ENCODE results near the gene DAP.

The DAP gene

DNA sequence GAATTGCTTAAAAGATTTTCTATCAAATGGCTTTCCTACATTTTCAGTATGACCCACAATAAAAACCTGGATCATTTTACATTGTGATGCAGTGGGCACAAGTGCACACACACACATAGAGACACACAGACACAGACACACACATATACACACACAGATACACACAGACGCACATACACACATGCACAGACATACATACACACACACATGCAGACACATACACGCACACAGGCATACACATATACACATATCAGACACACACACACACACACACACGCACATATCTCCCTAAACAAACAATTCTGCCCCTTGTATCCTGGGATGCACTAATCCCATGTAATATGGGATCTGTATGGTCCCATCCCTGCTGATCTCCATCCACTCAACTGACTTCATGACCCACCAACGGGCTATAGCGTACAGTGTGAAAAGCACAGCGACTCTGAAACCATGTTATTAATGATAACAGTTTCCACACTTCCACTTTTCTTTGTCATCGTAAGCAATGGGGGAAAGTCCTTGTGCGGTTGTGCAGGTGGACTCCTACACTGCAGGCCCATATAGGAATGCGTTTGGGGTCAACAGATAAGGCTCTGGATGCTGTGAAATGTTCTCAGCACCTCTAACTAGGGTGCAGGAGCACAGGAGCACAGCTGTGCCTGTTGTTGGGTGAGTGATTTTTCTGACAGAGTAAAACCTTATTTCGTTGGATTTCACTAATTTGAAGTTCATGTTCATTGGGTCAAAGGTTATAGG lies 52.7 kb downstream of the DAP start:
- DNase-seq, result no peak

DNA sequence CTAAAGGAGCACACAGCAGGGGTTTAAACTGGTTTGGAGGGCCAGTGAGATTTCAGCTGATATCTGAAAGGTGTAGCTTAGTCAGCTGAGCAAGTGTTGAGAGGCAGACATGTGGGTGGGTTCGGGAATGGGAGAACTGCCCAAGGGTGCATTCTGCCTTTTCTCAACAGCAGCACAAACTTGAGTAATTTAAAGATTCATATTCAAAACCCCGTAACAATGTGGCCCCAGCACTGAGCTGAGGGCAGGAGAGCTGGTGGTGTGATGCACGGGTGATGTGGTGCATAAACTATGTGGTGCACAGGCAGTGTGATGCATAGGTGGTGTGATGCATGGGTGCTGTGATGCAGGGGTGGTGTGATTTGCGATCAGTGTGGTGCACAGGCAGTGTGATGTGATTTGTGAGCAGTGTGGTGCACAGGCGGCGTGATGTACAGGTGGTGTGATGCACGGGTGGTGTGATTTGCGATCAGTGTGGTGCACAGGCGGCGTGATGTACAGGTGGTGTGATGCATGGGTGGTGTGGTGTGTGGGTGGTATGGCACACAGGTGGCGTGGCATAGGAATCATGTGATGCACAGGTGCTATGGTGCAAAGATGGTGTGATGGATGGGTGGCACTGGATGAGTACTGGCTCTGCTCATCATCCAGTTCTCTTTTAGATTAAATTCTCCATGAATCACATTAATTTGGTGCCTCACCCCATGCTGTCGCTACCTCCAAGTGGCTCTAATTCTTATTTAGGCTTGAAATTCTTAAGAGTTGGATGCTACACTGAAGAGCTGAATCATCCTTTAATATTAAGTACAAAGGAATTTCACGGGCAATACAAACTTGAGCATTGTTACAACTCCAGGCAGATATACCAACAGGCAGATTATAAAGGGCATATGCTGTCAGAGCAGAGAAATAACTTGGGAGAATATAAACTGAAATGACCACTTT lies 53.6 kb downstream of the DAP start:
- no peak for DNase-seq

DNA sequence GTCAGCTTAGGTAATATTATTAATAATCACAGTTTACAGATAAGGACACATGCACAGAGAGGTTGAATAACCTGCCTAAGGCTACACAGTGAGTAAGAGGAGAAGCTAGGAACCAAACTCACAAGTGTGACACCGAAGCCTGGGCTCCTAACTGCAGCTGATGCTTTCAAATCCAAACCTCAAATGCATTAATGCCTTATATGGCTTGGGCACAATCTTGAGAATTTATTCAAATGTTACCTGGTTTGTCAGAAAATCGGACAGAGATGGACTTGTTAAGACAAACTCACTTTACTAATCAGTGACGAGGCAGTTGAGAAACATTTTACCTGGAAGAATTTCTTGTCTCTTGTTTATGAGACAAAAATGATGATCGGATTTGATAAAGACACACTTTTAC lies 54.7 kb downstream of the DAP start:
- no peak for DNase-seq

DNA sequence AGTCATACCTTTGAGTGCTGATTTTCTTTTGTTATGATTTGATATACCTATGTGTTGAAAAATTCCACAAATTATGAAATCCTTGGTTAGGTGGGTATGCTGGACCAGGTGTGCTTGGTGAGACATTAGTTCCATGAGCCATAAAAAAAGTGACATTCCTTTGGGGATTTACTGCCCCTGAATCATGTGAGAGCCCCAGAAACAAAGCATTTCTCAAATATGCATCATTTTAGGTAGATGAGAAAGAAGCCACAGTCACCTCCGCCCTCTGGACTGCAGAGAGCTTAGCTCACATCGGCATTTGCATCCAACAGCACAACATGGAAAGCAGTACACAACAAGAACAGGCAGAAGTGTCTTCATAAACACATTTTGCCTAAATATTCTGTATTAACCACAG lies 55.3 kb downstream of the DAP start:
- DNase-seq, result no peak

DNA sequence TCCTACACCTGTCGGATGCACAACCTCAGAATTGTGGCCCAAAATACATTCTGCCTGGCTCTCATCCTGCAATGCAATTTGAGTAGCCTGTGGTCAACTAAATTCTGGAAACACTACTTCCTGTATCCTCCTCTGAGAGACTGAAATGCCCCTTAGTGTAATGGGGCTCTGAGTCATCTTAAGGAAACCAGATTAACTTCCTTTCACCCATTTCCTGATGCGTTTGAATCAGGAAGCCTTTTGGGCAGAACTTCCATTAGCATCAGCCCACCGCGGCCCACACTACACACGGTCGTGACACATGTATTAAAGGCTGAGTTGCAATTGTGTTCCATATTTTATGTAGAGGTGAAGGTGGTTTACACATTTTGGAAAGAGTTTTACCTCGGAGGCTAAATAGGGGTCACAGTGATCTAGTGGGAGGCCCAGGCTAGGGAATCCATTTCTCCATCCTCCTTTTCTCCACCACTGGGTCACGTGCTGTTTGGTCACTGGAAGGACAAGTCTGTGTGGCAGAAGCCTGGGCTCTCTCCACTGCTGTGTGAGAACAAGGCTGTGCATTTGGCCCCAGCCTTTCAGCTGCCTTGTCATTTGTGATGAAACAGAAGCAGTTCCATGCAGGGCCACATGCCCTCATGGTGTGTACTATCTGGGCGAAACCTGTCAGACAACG lies 55.9 kb downstream of the DAP start:
- DNase-seq, result no peak

DNA sequence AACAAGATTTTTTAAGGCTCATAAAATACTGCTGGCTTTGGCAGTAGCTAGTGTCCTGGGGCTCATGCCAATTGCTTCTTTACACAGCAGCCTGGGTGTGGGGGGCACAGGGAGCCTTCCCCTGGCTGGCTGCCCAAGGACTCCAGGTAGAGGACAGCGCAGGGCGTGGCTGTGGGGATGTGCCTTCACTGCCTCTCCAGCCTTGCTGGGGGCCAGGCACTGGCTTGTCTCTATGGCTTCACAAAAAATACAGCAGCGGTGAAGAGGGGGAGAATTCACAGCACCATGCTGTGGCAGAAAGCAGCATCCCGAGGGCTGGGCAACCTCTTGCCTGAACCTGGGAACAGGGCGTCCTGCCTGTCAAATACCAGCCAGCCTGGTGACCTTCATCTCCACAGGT lies 57.4 kb downstream of the DAP start:
- DNase-seq, result no peak

DNA sequence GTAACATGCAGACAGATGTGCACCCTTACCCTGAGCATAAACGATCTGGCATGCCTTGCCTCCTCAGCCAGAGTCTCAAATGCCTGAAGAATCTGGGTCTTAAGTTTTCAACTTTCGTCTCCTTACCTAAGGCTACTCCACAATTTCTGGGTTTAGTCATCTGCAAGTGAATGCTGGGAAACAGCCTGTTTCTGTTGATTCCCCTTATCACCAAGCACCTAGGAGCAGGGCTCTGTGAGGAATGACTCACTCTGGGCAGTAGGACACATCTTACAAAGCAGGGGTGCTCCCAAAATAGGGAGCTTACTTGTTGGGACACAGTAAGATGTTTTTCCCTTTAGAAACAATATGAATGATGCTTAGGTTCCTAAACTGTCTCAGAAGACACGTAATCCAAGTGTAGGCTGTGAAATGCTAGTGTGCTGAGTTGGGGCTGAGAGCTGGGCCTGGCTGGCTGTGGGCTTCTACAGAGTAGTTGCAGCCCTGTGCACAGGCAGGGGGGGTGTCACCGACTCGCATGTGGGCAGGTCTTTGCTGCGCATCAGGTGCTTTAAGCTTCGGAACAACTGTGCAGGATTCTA lies 58.0 kb downstream of the DAP start:
- DNase-seq, result no peak

DNA sequence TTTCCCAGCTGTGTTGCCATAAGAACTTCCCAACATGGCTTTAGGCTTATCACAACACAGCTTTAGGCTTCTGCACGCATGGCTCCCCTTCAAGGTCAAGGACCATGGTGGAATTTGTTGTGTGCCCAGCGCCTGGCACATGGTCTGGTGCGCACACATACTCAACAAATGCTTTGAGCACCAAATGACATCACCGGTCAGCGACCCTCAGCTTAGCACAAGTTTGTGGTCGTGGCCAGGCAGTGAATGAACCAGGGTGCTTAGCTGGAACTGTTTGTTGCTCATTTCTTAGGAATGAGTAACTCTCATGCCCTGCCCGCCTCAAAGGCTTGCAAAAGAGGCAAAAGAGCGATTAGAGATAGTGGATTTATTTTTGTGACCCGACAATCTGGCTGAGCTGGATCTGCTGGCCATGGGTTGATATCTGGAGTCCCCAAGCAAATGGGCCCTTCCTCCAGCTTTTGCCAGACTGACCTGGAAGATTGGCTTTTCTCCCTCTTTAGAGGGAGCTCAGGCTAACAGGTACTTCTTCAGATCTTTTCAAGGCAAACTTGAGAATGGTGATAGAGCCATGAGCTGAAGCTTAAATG lies 58.9 kb downstream of the DAP start:
- no peak for DNase-seq

DNA sequence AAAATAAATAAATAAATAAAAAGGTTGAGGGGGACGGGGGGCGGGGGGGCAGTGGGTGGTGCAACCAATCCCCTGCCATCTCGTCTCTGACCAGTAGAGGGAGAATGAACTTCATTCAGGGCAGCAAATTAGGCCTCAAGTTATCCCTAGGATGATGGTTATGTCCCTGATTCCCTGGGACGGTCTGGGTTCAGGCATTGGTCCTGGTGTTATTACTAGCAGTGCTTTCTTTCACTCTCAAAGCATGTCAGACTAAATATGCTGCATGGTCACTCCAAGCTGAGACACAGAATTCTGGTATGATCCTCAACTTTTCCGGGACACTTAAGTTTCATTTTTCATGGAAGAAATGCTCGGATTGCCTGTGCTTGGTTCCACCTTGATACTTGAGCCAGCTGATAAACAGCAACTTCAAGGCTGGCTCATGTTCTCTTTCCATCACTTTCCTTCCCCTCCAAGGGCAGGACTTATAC lies 59.4 kb downstream of the DAP start:
- no peak for DNase-seq

DNA sequence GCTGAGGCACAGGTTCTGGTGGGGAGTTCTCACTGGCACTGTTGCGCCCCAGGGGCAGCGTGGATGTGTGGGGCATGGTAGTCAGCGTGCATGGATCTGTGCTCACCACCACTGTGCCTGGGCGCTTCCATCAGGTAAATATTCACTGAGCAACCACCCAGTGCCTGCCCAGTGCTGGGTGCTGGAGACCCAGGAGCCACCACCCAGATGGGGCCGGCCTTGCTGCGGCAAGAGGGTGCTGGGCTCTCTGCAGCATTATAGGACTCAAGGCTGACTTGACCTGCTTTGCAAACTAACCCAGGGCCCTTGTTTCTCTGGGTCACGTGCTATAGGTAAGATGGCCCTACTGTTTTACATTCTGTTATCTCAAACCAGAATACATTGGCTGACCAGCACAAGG lies 60.5 kb downstream of the DAP start:
- no peak for DNase-seq

DNA sequence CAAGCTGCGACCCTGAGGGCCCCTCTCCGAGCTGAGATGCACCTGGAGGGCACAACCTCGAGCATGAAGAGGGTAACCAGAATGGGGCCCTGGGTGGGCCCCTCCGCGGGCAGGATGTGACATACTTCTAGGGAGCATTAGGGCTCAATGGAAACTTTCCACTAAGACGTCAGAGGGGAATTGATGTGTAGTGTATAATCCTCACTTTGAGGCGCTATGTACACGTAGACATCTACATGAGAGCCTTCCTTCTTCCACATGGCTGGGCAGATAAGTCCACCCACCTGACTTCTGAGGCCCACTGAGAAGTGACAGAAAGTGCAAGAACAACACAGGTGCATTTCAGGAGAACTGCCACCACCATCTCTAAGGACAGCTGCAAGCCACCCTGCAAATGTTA lies 61.0 kb downstream of the DAP start:
- no peak for DNase-seq

DNA sequence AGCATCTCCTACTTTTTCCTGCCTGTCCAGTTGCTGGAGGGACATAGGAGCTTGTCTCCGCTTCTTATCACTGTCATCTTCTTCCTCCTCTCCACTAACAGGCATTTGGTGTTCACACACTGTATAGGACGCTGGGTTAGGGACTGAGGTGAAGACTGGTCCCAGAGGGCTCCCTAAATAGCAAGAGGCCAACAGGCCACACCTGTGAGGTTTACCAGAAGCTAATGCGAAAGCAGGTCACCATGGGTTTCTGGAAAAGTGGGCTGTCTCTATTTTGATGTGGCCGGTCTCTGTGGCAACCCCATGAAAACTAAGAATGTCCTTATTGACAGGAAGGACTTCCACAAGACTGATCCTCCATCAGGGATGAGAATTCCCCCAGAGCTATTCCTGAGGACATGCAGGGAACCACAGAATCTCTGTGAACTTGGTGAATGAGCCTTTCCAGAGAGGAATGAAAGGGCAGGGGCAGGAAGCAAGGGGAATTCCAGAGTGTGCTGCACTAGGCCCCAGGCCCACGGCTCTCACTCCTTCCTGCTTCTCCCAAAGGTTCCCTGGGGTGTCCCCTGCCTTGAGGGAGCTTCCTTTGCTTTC lies 61.7 kb downstream of the DAP start:
- DNase-seq, result no peak

DNA sequence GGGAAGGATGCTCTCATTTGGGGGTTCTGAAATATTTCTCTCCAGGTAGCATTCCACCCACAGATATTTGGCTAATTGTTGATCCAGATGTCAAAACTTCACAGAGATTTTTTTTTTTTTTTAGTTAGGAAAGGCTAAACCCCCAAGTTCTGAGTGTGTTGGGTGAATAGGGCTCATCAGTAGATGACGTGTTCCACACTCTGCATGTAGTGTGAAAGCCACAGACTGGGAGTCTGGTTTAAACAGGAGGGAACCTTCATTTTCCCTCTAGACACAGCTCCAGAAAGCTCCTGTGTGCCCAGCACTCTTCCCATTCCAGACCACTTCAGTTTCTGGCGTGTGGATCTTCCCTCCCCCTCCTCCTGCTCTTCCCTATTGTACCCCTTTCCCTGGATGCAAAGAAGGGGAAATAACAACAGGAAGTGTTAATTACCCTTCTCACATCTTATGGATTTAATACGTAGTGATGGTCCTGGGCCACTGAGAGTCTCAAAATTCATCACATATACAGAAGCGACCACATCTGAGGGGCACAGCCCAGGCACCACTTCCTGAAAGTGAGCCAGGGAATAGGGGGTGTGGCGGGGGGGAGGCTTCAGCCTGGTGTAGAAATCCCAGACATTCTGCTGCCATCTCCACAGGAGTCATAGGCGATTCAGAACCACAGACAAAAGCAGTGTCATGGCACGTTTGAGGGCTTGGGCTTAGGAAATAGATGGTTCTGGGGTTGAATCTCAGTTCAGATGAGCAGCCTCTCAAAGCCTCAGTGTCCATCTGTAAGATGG lies 65.1 kb downstream of the DAP start:
- DNase-seq, result no peak

DNA sequence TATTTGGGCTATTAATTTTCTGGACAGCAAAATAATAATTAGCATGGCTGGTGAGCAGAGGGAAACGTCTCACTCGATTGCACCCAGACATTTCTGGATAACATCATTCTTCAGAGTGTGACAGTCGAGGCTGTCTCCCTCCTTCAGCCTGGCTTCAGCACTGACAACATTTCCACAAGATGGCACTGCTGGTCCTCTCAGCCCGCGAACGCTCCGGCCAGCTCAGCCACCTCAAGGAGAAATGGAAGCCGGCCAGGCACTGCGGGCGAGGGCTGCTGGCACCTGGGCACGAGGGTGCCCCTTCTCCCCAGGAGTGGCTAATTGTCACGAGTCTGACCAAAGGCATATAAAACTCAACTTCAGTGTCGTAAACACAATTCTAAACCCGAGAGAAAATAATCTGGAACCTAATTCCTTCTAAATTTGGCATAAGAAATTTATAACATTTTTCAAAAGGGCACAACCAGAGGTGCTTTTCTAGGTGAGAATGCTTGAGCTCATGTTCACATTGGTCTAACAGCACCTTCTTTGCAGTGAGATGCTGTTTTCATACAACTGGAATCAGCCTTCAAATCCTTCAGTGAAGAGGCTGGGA lies 65.9 kb downstream of the DAP start:
- no peak for DNase-seq

DNA sequence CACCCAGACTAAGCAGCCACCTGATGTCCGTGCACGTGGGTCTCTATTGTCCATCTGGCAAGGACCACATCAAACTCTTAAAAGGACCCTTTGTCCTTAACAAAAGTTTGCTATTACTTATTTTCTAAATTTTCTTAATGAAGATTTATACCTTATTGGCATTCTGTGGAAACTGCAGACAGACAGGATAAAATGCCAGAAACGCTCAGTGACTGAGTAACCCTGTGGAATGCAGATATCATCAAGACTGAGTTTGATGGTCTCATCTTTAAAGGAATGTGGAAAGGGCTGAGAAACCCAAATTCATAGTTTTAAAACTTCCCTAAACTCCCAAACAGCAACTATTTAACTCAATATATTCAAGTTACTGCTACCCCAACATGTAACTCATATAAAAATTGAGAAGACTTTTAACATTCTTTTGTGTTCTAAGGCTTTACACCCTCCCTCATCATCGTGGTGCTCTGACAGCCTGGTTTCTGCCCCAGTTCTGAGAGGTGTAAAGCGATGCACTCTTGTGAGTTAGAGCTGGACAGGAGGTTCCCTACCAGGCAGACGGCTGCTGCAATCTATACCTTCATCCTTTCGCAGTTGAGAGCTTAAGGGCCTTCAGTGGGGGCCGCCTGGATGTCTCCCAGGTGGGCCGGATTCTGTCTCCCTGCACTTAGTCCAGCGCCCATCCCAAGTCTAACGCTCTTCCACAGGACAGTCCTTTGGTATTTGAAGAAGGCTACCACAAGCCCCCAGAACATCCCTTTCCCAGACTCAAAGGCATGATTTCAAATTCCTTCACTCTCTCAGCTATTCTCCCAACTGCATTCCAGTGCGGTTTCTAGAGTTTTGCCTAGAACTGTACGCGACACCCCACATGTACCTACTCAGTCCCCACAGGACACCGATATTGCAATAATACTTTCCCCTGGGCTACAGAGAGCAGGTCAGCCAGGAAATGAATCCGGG lies 68.9 kb downstream of the DAP start:
- no peak for DNase-seq

DNA sequence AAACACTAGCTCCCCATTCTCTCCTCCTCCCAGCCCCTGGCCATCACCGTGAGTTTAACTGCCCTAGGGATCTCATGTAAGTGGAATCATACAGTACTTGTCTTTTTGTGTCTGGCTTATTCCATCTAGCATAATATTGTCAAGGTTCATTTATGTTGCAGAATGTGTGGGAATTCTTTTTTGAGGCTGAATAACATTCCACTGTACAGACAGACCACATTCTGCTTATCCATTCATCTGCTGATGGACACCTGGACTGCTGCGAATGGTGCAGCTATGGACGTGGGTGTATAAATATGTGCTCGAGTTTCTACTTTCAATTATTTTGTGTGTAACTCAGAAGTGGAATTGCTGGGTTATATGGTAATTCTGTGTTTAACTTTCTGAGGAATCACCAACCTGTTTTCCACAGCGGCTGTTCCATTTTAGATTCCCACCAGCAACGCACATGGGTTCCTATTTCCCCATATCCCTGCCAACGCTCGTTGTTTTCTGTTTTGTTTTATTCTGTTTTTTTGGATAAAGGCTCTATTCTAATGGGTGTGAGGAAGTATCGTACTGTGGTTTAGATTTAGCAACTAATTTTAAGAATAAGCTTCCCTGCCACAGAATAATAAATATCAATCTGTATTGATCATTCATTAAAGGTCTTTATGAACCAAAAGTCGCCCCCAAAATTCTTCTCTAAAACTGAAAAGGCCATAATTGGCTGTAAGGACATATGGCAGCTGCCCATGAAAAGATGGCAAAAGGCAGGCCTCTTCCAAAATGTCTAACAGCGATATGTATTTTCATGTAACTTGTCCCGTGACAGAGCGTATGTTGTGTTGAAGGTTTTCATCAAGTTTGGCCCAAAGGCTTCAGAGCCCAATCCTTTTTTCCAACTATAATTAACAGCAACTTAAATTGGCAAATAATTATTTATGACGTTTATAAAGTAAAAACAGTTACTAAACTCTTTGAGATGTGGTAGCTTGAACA lies 70.3 kb downstream of the DAP start:
- DNase-seq, result no peak

DNA sequence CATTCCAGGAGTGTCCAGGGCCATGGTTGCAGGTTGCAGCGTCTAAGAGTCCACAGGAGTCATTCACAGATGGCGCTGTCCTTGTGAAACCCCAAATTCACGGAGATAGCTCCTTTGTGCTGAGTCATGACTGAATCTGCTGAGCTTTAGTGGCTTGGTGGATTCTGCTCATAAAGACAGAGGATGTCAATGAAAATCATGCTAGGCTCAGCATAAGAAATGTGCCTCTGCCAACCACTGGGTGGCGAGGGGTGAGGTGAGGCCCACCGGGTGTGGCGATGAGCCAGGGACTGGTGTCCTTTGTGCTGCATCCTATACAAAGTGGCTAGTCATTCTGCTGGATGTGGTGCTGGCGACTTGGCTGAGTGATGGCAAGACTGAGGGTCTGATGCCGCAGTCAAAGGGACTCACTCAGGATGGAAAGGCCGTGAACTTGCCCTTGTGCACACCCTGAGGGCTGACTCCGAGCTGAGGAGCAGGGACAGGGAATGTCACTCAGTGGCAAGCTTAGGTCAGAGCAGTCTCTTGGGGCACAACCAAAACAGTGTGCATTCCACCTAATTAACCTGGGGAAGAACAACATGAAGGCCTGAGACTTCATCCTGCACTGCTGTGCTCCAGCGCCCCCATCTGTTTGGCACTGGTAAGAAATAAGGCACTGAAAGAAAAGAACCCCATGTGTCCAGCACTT lies 71.5 kb downstream of the DAP start:
- DNase-seq, result no peak

DNA sequence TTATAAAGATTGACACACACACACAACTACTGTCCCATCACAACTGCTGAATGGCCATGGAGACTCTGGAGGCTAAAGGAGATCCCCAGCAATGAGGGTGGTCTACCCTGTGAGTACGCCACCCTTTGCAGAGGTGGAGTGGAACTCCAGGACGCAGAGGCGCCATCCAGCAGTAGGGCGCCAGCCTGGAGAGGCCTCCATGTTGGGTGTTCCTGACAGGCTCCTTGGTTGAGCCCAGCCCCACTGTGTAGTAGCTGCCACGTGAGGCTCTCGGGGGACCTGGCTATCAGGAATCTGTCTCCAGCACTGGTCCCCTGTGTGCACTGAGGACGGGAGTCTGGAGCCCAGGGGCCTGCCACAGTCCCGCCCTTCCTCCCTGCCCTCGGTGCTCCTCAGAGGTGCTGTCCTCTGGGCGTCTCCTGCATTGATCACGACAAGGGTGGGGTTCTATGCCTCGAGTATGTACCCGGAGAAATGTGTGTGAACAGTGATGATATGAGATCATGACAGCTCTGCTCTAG lies 72.3 kb downstream of the DAP start:
- no peak for DNase-seq
